Suppressor macrophage treated with lipopolysaccharide for 1 hour (primary cell): ENCODE measurements around the gene NR4A2.

ENCODE experiments used
- DNase-seq, 3 donors: peaks; one replicate each; pipeline ENCODE4 v3.0.0-alpha.2; 2020 to 2022

NR4A2 gene

DNA sequence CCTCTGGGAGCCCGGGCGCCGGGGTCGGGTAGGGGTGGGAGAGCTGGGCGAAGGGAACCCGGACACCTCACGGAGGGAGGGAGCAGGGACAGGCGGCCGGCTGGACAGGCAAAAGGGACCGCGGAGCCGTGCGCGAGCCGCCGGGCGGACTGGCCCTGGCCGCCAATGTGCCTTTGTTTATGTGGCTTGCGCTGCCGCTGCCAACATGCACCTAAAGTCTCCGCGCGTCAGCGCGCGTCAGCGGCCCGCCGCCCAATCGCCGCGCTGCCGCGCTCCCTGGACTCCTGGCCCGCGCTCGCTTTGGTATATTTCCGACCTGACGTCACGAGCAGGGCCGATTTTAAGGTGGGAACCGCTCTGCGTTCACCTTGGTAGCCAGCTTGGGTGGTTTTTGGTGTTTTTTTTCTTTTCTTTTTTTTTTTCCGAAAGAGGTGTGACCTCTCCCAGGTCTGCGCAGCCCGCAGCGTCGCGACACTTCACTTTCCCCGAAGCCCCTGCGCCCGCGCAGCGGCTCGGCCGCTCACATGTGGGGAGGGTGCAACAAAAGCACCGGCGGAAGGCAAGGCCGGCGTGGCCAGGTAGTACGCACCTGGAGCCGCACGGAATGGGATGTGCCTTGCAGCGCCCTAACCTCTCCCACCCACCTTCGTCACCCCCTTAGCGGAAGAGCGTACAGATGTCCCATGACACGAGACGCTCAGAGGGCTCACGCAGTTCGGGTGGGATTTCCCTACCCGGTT is at the start of gene NR4A2:
Gene NR4A2 (minus strand): TSS at position 188 of the 740 bp plus-strand sequence. CDS start 2,535 bp downstream, outside the sequence.
- peak; percentile 91 to 94 (median 93) for DNase-seq

DNA sequence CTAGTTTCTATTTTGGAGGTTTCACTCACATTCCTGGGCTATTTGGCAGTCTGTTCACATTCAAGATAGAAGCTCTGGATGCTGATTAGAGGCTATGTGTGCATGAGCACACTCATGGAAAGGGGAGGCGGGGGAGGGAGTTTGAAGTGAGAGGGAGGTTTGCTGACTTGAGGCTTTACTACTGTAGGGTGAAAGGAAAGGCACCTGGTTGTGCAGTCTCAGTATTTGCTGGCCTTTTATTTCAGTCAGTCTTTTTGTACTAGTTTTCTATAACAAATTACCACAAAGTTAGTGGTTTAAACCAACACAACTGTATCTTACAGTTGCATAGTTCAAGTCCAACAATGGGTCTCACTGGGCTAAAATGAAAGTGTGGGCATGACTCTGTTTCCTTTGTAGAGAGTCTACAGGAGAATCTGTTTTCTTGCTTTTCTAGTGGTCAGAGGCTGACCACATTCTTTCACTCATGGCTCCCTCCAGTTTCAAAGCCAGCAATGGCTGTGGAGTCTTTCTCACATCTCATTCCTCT is 47.7 kb upstream of the NR4A2 start:
- DNase-seq: no peak

DNA sequence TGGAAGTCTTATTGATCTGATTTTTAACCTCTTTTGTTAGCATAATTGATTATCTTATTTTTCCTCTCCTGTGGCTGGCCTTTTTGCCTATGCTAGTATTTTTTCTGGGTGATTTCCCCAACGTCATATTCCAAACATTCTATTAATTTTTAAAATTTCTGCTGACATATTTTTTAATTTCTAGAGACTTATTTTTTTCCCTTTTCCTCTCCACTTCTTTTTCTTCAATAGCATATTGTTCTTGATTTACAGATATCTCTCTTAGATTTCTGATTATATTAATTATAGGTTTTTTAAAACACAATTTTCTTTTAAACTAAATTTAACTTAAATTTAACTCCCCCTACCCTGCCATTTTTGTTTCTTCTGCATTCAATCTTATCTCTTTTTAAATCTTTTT is 47.2 kb upstream of the NR4A2 start:
- no peak for DNase-seq

DNA sequence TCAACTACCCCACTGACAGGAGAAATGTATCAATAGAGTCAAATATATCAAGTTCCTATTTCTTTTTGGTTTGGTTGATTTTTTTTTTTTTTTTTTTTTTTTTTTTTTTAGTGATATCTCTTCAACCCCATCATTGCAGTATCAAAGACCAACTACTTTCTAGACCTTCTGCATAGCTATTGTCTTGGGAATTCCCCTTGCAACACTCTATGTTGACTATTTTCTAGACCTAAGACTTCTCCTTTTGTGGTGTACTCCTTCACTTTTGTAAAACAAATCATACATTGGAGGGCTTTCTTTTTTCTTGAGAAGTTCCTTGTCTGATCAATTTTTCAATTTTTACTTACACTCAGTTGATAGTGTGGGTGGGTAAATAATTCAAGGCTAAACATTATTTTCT is 46.5 kb upstream of the NR4A2 start:
- peak; percentile 46 to 69 (median 63) for DNase-seq

DNA sequence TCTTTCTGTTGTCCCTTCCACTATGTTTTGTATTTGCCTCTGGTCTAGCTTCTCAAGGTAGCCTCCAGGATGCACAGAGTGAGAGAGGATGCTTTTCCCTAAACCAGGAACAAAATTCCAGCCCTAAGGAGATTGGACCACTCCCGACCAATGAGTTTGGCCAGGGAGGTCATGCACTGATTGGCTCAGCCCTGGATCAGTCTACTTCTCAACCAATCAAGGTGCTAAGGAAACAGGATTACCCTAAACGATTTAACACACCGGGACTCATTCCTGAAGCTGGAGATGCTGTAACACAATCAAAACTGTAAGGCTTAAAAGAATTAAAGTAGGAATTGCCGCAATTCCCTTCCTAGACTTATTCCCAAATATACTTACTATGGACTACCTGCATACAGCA is 34.2 kb upstream of the NR4A2 start:
- DNase-seq: no peak

DNA sequence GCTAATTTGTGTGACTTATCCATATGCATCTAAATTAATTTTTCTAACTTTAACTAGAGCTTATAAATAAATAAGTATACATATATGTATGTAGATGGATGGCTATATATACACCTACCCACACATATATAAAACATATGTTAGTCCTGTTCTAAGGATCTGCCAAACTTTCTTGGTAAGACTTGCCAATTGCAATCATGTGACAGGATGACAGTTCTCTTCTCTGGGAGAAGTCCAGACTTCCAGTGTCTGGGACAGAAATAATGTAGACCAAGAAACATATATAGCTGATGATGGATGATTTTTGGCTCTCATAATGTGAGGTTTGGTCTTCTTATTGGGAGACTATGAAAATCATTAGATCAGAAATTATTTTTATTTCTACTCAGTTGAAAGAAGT is 30.6 kb upstream of the NR4A2 start:
- no peak for DNase-seq

DNA sequence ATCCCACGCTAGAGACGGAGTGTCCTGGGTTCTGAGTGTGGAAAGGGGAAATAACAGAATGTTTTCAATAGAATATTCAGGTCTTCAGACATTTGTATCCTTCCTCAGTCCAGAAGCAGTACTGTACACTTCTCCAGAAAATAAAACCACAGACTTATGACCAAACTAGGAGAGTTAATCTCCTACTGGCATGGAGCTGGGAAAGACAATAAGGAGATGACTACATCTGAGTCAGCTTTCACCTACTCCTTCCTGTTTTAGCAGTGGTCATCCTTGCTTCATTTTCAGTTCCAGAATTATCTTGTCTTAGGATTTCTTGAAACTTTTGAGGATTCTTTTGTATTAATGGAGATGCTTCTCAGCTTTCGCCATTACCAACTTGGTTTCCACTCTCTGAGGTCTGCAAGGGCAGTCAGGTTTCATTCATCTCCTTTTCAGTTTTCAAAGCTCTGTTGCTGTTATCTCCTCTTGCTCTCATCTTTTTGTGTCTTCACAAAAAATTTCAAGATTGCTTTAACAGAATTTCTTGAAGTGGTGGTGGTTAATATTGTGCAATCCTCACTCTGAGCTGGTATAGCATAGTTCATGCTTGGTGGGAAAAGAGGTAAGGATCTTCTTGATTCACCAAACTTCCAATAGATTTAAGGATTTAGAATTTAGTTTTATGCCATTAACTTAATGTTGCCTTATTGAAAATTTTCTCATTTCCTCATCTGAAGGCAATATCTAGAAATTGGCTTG is 23.7 kb upstream of the NR4A2 start:
- DNase-seq: peak; percentile 68 to 91 (median 86)

DNA sequence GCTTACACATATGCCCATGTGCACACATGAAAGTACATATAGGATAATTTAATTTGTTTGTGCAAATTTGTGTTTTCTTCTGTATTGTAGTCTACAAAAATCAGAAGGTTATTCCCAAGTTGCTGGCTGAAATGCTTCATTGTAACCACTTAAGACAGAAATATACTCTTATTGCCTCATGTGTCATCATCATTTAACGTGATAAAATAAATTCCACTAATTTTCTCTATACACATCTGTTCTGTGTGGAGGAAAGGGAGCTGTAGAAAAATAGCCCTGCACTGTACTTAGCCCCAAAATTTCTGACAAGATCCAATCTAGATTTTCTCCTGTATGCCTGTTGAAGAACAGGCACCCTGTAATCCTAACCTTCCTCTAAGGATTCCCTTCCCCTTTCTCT is 20.4 kb upstream of the NR4A2 start:
- no peak for DNase-seq

DNA sequence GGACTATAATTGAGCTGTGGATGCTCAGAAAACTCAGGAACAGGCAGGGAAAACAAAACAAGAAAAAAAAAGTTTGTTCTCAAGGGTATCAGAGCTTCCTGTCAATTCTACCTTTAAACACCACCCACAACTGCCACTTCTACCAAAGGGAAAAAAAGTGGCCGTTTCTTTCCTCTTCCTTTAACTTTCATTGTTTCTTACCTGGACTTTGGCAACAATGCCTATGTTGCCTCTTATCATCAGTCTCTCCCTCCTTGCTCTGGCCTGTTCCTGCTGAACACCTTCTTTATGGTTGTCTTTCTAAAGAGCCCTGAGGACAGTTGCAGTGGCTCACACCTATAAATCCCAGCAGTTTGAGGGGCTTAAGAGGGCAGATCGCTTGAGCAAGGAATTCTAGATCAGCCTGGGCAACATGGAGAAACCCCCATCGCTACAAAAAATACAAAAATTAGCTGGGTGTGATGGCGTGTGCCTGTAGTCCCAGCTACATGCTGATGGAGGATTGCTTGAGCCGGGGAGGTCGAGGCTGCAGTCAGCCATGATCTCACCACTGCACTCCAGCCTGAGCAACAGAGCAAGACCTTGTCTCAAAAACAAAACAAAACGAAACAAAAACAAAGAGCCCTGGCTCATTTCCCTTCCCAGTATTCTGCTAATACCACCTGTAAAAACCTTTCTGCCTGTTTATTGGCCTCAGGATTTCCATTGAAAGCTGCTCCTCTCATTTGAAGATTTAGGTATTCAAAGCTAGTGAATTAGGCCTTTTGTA is 18.0 kb upstream of the NR4A2 start:
- no peak for DNase-seq

DNA sequence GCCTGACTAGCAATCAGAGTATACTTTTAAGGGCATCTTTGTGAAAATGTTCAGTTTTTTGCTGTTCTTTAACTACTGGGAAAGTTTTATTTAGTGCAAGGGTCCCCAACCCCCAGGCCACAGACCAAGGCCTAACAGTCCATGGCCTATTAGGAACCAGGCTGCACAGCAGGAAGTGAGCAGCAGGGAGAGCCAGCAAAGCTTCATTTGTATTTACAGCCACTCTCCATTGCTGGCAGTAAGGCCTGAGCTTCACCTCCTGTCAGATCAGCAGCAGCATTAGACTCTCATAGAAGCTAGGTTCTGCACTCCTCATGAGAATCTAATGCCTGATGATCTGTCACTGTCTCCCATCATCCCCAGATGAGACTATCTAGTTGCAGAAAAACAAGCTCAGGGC is 17.1 kb upstream of the NR4A2 start:
- no peak for DNase-seq

DNA sequence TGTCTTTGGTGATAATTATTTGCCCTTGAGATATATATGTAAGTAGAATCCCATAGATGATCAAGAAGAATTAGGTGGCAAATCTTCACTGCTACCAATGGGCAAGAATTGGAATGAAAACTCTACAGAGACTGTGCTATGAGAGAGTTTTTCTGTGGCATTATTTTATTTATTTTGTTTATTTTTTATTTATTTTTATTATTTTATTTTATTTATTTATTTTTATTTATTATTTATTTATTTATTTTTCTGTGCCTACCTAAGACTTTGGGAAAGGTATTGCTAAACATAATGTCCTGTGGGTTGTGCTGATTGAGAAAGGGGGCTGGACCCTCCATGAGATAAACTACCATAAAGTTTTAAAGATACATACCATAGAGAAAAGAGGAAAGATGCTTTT is 16.6 kb upstream of the NR4A2 start:
- DNase-seq: no peak

DNA sequence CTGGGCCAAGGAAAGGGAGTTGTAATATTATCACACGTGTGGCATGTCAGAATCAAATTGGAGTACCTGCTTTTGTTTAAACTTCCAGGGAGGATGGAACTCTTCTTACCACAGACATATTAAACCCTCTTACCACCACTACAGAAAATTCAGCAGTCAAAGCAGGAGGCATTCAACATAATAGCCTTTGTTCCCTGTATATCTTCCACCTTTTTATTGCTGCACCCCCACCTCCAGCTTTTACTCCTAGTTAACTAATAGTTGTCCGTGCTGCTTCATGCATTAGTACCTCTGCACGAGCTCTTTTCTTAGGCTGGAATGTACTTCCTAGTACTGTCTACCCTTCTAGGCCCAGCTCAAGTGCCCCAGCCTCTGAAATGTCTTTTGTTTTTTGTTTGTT is 14.9 kb upstream of the NR4A2 start:
- no peak for DNase-seq

DNA sequence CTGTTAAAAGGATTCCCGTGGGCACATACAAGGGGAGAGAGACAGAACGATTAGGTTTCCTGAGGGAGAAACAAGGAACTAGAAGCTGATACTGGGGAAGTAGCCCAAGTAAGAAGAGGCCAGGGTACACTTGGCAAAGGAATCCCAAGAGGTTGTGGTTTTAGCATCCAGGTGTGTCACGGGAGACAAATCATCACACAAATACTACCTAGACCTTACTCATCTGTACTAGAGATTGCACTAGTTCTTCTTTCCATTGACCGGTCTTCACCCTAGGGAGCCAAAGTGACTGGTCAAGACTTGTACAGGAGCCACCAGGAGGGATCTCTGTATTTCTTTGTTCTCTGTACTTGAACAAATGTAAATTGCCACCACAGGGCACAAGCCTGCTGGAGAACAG is 14.2 kb upstream of the NR4A2 start:
- DNase-seq: no peak

DNA sequence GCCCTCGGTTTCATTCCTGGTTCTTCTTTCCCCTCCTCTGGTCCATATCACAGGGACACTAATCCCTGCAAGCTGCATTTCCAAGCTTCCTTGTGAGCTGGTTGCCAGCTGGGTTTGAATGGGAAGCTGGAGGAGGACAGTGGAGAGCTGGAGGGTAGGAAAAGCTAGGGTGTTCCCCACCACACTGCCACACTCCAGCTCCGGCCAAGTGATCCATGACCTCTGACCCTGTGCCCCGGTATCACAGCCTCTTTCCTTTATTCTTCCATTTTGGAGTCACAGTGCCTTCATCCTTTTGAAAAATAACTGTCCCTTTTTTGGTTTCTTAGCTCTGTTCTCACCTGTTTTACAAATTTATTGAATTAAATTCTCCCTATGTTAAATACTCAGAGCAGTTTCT is 13.1 kb upstream of the NR4A2 start:
- no peak for DNase-seq

DNA sequence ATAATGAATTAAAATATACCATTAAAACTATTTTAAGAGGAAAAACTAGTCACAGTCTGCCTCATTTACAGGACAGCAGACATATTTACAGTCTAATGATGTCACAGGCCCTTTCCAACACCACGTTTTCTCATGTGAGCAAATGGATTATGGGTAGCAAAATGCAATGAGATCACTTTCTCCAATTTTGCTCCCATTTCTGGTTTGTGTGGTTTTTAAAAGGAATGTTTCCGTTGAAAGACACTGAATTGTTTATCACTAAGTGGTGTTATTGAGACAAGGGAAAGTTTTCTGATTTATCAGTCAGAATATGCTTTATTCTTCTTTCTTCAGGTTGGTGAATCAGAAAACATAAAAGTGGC is 11.4 kb upstream of the NR4A2 start:
- peak in 1 of 3 donors; percentile 38 for DNase-seq

DNA sequence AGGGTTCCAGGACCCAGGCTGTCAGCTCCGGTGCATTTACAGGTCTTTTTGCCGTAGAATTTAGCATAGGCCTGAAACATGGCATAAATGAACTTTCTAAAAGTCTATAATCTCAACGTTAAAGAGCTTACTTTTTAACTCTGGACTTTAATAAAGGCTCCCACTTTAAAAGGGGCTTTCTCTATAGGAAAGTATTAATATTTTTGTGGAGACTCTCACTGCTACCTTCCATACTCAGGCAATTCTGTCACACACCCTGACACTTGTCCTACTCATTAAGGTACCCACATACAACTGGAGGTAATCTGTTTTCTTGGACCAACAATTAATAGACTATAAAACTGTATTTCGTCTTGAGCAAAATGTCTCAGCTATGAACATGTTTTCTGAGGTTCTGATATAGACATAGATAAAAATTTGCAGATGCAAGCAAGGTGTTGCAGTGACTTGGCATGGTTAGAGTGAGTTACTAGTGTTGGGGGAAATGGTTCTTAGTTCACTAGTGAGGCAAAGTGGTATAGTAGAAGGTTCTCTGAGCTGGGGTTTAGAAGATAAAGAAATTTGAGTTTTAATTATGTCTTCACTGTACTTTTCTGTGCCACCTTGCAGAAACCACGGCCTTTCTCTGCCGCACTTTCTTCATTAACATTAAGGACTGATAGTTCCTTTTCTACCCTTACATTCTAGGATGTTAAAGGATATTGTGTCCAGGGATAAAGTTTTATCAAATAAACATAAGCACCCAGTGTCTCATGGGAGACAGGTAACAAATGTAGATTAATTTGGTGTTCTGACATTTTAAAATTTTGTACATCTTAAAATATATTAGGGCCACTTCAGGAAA is 10.8 kb upstream of the NR4A2 start:
- no peak for DNase-seq

DNA sequence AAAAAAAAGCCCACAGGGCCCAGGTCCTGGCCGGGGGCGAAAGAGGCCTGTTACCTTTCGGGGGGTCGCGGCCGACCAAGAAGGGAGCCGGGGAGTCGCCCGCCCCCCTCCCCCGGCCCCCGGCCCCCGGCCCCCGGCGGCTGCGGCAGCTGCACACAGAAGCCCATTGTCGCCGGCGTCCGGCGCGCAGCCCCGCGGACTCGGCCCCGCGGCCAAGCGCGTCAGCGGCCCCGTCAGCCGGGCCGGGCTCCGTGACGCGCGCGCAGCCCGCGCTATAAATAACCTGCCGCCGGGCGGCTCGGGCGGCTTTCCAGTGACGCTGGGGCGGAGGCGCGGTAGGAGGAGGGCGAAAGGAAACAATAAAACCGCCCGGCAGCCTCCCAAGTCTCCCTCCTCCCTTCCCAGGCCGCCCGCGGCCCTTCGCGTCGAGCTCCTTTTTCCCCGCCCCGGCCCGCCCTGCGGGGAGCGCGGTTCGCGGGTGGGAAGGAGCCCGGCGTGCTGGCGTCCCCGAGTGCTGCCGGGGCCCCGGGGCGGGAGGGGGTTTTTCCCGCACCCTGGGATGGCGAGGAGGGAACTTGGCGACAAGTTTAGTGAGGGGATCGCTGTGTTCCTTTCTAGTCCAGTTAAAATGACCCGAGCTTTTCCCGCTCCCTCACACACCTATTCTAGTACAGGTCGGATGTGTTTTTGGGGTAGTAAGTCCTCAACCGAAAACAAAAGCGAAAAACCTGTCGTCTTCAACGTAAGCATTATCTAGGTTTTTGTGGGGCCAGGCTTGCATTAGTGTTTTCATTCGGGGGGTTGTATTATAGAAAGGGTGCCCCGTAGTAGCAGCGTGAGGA is 10.0 kb upstream of the NR4A2 start:
- DNase-seq: peak; percentile 97 to 98 (median 98)

DNA sequence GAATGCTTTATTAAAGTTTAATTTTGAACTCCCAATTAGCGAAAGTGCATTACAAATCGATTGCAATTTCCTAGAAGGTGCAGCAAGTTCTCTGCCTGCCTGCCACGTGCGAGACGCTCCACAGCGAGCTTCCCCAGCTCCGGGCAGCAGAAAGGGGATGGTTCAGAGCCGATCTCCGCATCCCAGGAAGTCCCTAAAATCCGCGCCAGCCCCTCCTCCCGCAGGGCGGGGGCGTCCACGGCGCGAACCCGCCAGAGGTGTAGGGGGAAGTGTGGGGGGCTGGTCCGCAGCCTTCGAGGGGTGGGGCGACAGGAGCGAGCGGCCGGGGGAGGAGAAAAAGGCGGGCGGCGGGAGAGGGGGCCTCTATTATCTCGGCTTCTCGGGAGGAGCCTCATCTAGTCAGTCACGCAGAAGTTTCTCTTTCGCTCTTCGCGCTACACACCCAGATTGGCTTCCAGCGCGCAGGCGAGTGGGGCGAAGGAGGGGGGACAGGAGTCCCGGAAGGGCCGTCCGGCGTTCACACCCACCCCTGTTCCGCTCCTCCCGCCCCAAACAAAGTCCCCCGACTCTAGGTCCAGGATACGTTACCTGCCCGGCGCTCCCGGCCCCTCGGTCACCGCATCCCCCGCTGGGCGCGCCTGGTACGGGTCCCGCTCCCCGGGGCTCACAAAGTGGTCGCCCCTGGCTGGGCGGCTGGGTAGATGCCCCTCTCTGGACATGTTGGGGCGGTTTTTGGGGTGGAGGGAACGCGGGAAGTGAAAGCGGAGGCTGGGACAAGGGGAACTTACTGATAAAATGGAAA is 9.1 kb upstream of the NR4A2 start:
- peak; percentile 92 to 97 (median 97) for DNase-seq

DNA sequence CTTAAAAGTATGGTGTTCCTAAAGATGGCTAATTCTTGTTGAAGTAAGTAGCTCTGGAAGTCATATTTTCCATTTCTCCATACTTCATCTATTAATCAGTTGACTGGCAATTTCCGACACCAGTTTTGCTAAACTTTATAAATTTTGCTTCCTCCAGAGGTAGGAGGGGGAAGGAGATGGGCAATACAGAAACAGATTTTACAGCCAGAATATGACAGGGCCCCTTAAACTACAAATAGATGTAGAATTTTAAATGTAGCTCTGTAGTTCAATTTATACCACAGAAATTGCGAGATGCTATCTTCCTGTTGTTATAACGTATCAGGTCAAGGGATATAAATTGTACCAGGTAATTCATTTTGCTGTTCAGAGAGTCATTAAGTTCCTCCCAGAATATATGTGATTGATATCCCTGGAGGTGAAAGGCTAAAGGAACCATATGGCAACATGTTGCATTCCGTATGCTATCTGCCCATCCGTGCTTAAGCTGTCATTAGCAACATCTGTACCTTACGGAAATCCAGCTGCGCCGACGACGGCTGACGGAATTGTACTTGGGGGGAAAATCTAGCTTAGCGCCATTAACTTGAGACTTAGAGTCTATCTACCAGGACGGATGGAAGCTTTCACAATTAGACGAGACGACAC is 8.4 kb upstream of the NR4A2 start:
- DNase-seq: peak in 1 of 3 donors; percentile 41

DNA sequence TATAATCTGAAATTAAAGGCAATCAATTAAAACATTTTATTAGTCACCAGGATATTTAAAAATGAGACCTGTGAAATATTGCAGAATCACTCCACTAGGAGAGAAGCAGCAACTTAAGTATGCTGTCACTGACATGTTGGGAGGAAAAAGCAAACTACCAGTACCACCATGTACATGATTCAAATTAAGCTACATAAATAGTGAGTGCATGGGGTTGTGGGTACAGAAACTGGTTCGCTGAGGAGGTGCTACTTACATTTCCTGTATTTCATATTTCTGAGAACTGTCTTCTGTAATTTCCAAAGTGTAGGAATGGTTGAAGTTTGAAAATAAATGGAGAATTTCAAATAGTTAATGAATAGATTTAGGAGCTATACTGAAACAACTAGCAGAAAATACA is 7.9 kb upstream of the NR4A2 start:
- DNase-seq: peak in 1 of 3 donors; percentile 40
